GM18499 (cell line): ENCODE measurements around the gene GAMT.

ENCODE experiments used
- ATAC-seq: cut with Tn5 transposase; IDR thresholded peaks from one replicate; pipeline ENCODE4 v1.9.1; 2021; ENCODE audit warnings: moderate number of reproducible peaks; ENCODE audit not compliant: insufficient read depth, unreplicated experiment

GAMT gene

GRCh38 chr19:1434040-1434366 lies 32.7 kb upstream of the GAMT start:
- no peak for ATAC-seq

- no peak for ATAC-seq
These were observed 32.0 kb upstream of the GAMT start for GRCh38 chr19:1433119-1434039.

- no peak for ATAC-seq
These were observed 31.2 kb upstream of the GAMT start for GRCh38 chr19:1432507-1432887.

- no peak for ATAC-seq
These were observed 30.6 kb upstream of the GAMT start for GRCh38 chr19:1431759-1432506.

GRCh38 chr19:1430246-1430645 lies 28.9 kb upstream of the GAMT start:
- ATAC-seq = no peak

GRCh38 chr19:1429750-1430149 lies 28.4 kb upstream of the GAMT start:
- ATAC-seq = no peak

- ATAC-seq = no peak
These were observed 27.5 kb upstream of the GAMT start for GRCh38 chr19:1428738-1429391.

- no peak for ATAC-seq
These were observed 26.0 kb upstream of the GAMT start for GRCh38 chr19:1427221-1427920.

- ATAC-seq = no peak
These were observed 25.4 kb upstream of the GAMT start for GRCh38 chr19:1426736-1427135.

GRCh38 chr19:1425902-1426301 lies 24.6 kb upstream of the GAMT start:
- ATAC-seq = no peak

GRCh38 chr19:1425102-1425837 lies 23.9 kb upstream of the GAMT start:
- no peak for ATAC-seq

GRCh38 chr19:1424192-1424955 lies 23.0 kb upstream of the GAMT start:
- no peak for ATAC-seq

- no peak for ATAC-seq
These were observed 22.3 kb upstream of the GAMT start for GRCh38 chr19:1423436-1424191.

GRCh38 chr19:1422943-1423342 lies 21.6 kb upstream of the GAMT start:
- no peak for ATAC-seq

GRCh38 chr19:1422360-1422759 lies 21.0 kb upstream of the GAMT start:
- no peak for ATAC-seq

- no peak for ATAC-seq
These were observed 20.6 kb upstream of the GAMT start for GRCh38 chr19:1421958-1422305.

- no peak for ATAC-seq
These were observed 20.0 kb upstream of the GAMT start for GRCh38 chr19:1421218-1421957.

GRCh38 chr19:1420590-1420989 lies 19.2 kb upstream of the GAMT start:
- ATAC-seq = no peak
